Activated naive CD4-positive, alpha-beta T cell treated with Interleukin-2 at 50 U/mL for 16 hours (primary cell): ENCODE results near the gene ME2.
"Not testable (repeated sequence)": the region's sequence is repeated elsewhere in the genome, so short reads cannot be mapped to it uniquely, and the experiment has no call there.

Source experiments
- DNase-seq: peaks from one replicate; pipeline ENCODE4 v3.0.0-alpha.2; 2020

Gene ME2

DNA sequence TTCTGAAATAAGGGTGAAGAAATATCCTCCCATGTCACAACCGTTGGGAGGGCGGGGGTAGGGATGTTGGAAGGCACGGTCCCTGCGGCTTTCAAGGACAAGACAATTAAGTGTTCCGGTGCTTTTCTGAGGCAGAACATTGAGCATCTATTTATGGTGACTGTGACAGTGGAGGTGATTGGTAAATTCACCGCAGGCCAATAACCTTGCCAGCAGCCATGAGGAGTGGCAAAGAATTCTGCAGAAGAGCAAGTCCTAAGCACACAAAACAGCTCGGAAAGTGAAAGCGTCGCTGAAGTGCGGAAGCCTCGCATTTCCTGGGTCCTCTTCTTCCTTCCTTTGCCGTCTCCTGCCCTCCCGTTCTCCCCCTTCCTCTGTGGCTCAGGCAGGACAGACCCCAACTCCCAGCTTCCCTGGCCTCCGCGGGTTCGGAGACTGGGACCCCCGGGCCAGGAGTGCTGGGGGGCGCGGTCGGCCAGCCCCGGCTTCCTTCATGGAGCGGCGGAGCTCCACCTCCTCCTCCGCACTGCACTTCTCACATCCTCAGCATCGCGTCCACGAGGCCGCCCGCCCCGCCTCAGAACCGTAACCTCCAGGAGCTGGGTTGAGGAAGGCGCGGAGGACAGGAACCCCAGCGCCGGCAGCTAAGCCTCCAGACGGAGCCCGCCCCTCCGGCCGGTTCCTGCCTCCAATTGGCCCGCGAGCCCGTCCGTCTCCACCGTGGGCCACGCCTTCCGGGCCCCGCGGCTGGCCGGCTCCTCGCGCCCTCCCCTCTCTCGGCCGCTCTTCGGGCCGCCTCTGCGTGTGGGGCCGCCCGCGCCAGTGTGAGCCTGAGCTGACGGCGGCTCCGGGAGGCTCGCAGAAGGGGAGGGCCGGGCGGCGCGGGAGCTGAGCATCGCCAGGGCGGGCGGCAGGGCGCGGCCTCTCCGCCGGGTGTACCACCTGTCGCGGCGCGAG, at the start of gene ME2:
Gene ME2 (plus strand): TSS at position 774 of the 957 bp plus-strand sequence. CDS start 16,703 bp downstream, outside the sequence.
- DNase-seq = peak; percentile 91

GRCh38 chr18:50829644-50830043, 49.3 kb upstream of the ME2 start:
- no peak for DNase-seq

DNA sequence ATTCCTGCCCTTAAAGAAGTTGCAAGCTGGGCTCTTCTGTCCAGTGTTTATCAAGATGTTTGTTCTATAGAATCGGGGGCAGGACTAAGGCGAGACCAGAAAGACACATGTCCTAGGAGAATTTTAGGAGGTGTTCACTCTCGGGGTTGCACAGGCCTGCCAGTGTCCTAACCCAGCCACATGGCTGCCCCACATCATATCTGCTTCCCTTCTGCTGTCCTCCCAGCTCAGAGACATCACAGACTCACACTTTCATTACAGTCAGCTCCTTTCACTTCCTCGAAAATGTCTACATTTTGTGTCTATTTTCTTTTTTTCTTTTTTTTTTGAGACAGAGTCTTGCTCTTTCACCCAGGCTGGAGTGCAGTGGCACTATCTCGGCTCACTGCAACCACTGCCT, 48.4 kb upstream of the ME2 start:
- DNase-seq = no peak

DNA sequence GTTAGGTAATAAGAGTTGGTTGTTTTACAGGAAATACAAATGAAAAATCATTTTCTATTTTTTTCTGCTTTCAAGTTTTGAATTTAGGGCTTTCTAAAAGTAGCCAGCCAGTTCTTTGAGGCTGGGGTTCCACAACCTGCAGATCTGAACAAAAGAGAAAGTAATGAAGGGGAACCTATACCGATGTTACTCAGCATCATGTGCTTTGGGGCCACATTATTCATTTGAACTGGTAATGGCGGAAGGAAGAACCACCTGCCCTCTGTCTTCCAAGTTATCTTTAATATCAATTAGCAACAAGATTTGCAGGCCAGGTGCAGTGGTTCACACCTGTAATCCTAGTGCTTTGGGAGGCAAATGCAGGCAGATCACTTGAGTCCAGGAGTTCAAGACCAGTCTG, 46.2 kb upstream of the ME2 start:
- DNase-seq = no peak

GRCh38 chr18:50833496-50833895, 45.4 kb upstream of the ME2 start:
- DNase-seq = not testable (repeated sequence)

DNA sequence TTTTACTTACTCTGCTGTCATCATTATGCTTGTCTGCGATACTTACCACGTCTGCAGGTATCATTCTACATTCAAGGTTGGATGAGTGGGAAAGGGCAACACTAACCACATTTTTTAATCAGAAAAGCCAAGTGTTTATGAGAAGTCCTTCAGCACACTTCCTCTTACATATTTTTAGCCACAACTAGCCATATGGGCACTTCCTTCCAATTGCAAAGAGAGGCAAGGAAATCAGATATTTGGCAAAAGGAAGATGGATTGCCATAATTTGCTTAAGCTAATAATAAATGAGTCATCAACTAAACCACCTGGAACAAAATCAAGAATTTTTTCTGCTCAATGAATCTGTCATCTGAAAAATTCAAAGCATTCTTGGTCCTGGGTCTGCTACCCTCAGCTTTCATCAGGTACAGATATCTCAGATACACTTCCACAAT, 42.4 kb upstream of the ME2 start:
- no peak for DNase-seq

DNA sequence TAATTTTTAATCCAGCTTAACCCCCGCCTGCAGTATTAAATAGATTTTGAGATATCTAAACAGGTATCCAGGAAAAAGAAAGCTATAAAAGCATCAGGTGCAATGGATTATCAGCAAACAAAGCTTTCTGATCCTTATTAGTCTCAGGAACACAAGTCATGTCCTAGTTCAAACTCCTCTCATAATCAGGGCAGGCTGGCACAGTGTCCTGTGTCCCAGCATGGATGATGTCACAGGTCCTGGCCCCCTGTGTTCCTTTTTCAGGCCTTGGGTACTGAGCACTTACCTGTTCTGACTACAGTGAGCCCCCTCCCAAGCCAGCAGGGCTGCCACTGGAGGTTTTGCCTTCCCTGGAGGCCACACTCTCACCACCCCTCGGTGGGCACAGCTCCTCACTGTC, 39.6 kb upstream of the ME2 start:
- no peak for DNase-seq

GRCh38 chr18:50839996-50840395, 38.9 kb upstream of the ME2 start:
- no peak for DNase-seq

GRCh38 chr18:50842846-50843245, 36.1 kb upstream of the ME2 start:
- DNase-seq = no peak

DNA sequence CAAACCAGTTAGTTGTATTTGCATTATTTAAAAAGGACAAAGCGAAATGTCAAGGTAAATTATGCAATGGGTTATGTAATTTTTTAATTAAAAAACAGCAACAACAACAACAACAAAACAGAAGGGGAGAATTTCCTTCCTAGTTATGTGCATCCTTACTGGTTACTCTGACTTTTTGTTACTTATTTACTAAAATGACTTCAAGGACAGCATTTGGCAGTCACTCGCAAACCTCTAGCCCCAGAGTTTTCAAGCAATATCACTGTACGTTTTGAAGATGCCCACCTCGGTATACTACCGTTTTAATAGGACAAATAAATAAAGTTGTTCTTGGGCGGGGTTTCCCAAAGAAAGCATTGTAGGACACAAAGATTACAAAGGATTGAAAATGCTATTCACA, 34.4 kb upstream of the ME2 start:
- no peak for DNase-seq

DNA sequence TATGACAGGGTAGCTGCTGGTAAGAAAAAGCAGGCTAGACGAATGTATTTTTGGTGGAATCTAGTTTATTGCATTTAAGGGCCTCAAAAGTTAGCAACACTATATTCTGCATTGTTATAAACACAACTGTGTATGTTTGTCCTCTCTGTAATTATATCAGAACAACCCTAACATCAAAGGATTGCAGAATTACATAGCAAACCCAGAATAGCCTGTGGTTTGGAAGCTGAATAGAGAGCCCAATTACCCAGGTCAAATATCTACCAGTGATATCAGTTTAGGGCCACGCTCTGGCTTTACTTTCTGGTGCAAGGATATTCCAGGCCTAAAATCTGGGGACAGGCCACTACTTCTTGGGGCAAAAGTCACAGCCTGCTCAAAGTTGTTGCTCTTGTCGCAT, 34.0 kb upstream of the ME2 start:
- no peak for DNase-seq

- no peak for DNase-seq
These were observed 31.7 kb upstream of the ME2 start for GRCh38 chr18:50847192-50847591.

GRCh38 chr18:50848061-50848551, 30.8 kb upstream of the ME2 start:
- no peak for DNase-seq

GRCh38 chr18:50848991-50849390, 29.9 kb upstream of the ME2 start:
- no peak for DNase-seq

- DNase-seq = no peak
These were observed 29.5 kb upstream of the ME2 start for GRCh38 chr18:50849419-50849821.

- DNase-seq = no peak
These were observed 28.4 kb upstream of the ME2 start for GRCh38 chr18:50850307-50851065.

GRCh38 chr18:50853863-50854271, 25.1 kb upstream of the ME2 start:
- DNase-seq = no peak

DNA sequence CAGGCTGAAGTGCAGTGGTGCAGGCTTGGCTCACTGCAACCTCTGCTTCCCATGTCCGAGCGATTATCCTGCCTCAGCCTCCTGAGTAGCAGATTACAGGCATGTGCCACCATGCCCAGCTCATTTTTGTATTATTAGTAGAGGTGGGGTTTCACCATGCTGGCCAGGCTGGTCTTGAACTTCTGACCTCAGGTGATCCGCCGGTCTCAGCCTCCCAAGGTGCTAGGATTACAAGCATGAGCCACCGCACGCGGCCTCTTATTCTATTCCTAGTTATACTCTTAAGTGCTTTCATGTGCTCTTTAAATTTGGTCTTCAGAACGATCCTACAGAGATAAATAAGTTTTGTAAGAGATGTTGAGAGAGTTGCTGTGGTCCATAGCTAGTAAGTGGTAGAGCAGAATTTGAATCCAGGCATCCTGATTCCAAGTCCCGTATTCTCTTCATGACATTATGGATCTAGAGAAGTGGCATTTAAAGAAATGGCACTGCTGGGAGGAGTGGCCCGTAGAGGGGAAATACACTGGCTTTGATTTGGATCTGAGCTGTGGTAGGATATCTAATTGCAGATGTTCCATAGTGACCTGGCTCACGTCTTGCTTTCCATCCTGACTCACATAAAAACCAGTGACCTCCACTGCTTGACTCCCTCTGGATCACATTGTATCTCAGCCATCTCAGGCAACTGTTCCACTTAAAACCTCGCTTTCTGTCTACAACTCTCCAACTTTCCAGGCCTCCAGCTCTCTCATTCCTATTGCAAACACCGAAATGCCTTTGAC, 22.8 kb upstream of the ME2 start:
- DNase-seq = no peak

- DNase-seq = not testable (repeated sequence)
These were observed 21.8 kb upstream of the ME2 start for GRCh38 chr18:50857166-50857565.

- no peak for DNase-seq
These were observed 21.2 kb upstream of the ME2 start for GRCh38 chr18:50857694-50858093.

DNA sequence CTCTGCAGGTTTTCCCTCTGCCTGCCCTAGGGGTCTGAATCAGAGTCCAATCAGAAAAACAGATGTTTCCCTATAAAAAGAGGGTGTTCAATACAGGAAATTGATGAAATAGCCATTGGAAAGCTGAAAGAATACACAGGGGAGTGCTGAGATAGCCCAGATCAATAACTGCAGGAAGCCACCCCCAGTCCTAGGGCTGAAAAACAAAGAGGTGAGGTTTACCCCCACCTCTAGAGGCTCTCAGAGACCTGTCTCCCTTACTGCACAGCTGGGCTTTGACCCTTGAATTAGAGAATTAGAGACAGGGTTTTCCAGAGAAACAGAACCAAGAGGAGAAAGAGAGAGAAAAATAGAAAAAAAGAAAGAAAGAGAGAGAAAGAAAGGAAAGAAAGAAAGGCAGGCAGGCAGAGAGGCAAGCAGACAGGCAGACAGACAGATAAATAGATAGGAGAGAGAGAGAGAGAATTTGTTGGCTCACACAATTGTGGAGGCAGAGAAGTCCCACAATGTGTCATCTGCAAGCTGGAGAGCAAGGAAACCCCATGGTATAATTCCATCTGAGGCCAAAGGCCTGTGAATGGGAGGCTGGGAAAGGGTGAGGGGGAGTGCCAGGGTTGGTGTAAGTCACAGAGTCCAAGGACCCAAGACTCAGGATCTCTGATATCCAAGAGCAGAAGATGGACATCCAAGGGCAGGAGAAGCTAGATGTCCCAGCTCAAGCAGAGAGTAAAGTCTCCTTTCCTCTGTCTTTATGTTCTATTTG, 18.9 kb upstream of the ME2 start:
- no peak for DNase-seq

DNA sequence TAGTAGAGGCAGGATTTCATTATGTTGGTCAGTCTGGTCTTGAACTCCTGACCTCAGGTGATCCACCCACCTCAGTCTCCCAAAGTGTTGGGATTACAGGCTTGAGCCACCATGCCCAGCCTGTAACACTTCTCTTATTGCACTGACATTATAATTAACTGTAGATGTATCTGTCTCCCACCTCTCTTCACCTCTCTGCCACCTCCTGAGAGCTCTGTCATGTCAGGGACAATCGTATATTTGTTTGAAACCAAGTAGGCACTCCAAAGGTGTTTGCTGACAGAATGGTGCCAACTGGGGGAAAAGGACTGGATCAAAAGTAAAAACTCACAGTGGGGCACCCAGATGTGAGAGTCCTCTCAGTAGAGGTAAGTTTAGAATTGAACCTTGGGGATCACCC, 17.3 kb upstream of the ME2 start:
- no peak for DNase-seq
